ENCODE results near the gene KCNN2.
"Not testable (repeated sequence)": the region's sequence is repeated elsewhere in the genome, so short reads cannot be mapped to it uniquely, and the experiment has no call there.

The KCNN2 gene

GRCh38 chr5:114427204-114427603, 65.3 kb downstream of the KCNN2 start:
- DNase-seq: no peak

GRCh38 chr5:114430532-114430931, 68.7 kb downstream of the KCNN2 start:
- DNase-seq: no peak

- not testable (repeated sequence) for DNase-seq
Measured at GRCh38 chr5:114432684-114433083, 70.8 kb downstream of the KCNN2 start.

- no peak for DNase-seq
Measured at GRCh38 chr5:114434396-114435219, 72.7 kb downstream of the KCNN2 start.

GRCh38 chr5:114435220-114435481, 73.3 kb downstream of the KCNN2 start:
- no peak for DNase-seq

- no peak for DNase-seq
Measured at GRCh38 chr5:114435885-114436299, 74.0 kb downstream of the KCNN2 start.

DNA sequence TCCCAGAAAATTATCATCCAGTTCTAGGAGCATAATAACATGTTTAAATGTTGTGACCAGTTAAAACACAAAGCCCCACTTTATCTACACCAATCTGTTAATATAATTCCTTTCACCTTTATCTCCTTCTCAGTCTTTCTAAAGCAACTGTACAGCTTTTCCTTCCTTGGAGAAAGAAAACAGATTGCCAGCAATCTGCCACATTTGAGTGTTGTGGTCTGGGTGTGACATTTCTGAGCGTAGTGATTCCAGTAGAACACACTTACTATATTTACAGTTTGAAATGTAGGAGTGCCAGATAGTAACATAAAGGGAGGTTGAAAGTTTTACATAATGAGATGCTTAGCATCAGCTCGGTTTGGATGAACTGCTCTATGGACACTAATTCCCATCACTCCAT, 76.1 kb downstream of the KCNN2 start:
- no peak for DNase-seq

DNA sequence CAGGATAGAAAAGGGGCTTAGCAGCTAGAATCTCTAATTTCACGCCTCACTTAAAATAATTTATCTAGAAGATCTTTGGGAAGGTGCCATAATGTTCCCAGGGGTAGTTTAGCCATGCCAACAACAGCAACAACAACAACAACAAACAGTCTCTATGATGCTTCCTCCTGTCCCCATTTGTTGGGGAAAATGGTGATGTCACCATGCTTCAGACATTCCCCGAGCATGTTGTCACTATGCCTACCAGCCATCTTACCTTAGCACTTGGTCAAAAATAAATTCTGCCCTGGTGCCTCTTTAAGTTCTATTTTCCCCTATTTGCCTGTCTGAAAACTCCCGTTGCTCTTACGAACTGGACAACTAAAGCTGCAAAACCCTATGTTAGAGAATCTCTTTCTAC, 76.6 kb downstream of the KCNN2 start:
- DNase-seq: no peak

DNA sequence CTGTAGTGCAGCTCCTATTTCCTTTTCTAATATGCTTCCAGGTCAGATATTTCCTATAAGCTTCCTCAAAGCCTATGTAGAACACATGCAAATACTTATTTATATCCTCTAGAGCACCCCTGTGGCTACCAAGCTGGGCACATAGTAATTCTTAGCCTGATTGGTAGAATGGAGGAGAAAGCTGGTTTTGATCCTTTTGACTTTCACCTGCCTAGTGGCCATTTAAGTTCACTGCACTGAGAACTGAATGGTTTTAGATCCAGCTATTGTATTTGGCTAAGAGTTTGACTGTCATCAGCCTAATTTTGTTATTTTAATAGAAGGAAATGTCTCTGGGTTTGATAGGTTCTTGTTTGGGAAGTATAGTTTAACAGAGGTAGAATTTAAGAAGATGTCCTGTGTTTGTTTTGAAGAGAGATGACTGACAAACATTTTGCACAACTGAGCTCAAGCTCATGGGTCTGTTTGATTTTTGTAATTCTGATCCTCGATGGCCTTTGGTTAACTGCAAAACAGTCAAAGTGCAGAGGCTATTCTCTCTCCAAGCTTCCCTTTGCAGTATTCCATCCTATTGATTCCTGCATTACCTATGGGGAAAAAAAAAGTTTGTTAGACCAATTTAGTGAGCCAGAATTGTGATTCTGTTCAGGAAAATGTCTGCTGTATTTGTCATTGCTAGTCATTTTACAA, 85.4 kb downstream of the KCNN2 start:
- no peak for DNase-seq

DNA sequence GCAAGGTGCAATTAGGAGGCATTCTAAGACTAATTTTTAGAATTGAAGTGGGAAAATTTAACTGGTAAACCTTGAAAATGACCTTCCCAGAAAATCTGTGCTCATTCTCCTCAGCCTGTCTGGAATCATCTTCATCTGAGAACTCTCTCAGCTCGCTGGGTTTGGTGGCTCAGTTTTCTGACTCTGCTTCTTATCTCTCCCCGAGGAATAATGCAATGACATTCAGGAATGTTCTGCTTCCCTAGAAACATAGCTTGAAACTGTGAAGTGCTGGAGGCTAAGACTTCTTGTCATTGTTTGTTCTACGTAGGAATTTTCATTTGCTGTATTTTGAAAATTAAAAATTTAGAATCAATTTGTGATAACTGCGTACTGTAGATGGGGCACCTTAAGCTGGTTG, 86.6 kb downstream of the KCNN2 start:
- DNase-seq: no peak

DNA sequence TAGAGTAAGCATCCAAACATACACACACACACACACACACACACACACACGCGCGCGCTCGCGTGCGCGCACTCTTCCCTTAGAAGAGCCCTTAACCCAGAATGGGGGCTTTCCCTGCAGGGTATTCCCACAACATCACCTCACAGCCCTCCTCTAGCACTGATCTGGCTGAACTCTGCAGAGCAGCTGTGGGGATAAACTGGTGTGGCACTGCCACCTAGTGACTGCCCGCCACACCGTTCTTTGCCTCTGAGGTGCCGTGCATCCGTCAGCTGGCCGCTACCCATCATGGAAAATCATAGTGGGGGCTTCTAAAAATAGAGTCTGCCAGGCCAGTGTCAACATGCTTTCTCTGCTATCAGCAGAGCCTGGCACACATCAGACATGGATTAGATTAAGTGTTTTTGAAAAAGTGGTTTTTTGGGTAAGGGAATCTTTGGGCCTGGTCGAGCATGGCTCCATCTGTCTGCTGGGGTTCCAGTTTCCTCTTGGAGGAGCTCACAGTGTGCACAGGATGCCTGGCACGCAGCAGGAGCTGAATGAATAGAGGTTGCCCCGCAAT, 88.1 kb downstream of the KCNN2 start:
- DNase-seq: no peak

DNA sequence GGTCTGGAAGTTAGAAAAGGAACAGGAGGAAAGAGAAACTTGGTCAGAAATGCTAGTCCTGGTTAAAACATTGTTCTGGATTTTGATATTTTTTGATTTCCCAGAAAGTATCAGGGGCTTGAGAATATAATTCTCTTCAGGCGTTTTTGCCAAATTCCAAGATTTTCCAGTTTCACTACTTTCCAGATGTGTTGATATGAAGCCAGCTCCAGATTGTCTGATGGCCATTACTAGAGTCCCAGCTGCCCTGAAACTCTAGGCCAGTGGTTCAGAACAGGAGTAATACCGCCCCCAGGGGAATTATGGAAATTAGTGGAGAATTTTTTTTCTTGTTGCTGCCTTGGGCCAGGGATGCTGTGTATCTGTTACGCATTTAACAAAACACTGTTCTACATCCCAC, 88.6 kb downstream of the KCNN2 start:
- DNase-seq: no peak

- no peak for DNase-seq
Measured at GRCh38 chr5:114458726-114459125, 96.9 kb downstream of the KCNN2 start.

DNA sequence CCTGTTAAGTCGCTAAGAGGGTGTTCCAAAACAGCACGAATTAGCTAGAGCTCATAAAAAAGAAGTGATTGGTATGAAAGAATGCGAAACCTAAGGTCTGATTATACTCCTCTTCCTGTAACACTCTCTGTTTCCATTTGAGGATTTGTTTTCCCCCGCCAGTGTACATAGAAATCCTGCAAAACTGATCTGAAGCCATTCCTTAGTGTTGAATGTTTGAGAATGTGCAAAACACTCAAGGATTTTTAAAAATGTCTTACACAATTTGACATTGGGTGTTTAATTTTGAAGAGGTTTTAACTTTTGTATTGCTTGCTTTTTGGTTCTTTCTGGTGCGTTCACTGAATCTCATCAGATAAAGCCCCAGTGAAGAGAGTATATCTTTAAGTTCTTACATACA, 105.3 kb downstream of the KCNN2 start:
- DNase-seq: no peak

- DNase-seq: no peak
Measured at GRCh38 chr5:114467729-114468128, 105.9 kb downstream of the KCNN2 start.

DNA sequence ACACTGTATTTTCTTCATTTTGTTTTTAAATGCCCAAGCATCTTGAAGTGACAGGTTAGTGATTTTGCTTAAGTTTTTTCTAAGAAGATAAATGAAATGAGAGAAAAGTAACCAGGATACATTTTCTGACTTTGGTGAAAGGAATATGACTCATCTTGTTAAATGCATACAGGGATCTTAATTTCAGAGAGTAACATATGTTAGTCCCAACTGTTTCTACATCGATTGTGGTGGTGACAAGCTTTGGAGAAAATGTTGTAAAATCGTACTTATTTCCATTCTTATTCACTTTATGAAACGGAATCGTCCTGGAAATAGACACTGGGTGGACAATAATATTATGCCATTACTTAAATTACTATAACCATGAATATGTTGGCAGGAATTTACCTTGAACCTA, 107.5 kb downstream of the KCNN2 start:
- DNase-seq: no peak

- no peak for DNase-seq
Measured at GRCh38 chr5:114471529-114471928, 109.7 kb downstream of the KCNN2 start.

DNA sequence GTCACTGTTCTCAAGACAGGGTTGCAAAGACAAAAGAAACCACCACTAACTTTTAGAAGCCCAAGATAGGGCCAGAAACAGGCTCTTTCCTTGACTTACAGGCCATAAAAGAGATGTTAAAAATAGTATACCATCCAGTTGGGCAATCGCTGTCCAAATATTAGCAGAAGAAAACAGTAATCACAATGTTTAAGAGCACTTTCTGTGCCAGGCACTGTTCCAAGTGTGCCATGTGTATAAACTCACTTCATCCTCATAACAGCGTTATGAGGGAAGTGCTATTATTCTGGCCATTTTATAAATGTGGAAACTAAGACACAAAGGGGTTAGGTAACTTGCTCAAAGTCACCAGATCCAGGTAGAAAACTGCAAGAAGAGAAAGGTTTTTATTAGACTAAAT, 111.7 kb downstream of the KCNN2 start:
- DNase-seq: no peak

DNA sequence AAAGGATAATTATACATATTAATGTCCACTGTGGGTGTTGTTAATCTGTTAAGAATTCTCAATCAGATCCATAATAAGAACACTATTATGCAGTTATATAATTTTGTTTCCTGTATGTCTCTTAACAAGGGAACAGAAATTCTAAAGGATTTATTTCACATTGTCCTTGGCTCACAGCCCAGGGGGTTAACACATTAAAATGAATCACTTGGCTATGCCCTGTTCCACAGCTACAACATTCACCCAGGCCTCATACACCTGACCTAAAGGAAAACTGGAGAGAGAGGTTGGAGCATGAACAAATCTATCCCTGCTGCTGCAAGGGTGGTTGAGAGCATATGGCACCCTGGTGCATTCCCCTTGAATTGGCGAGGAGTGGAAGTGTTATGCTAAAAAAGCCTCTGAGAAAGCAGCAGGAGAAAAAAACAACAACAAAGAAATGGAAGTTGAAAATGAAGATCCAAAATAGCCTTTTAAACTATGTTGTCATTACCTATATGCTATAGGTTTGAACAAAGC, 116.0 kb downstream of the KCNN2 start:
- DNase-seq: no peak

GRCh38 chr5:114500756-114501155, 138.9 kb downstream of the KCNN2 start:
- no peak for DNase-seq

- DNase-seq: no peak
Measured at GRCh38 chr5:114504560-114504959, 142.7 kb downstream of the KCNN2 start.

DNA sequence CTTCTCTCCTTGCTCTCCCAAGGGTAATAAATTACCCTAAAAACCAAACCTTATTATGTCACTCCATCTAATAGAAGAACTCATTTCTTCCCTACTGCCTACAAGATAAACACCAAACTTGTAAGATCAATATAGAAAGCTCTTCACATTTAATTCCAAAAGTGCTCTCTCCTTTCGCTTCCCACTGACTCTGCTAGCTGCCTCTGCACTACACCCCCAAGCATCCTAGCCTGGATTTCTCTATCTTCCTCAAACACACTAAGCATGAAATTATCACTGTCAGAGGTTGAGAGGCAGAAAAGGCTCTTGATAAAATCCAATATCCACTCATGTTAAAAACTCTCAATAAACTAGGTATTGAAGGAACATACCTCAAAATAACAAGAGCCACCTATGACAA, 162.4 kb downstream of the KCNN2 start:
- no peak for DNase-seq

DNA sequence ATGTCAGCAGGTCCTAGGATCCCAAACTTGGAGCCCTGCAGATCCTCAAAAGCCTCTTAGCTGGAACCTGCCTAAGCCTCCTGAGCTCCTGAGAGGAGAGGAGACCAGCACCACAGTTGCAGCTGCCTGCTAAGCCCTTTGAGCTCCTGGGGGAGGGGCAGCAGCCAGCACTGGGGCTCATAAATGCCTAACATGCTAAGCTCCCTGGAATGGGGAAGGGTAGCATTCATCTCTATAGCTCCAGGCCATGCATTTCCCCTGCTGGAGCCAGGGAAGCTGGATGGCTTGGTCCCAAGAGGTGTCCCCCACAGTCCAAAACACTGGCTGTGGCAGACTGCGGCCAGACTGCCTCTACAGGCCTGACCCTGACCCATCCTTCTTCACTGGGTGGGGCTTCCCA, 182.7 kb downstream of the KCNN2 start:
- DNase-seq: no peak

Measured in SIG-M5 (cell line).